HEK293 (cell line): ENCODE measurements around the gene CERS5.

Source experiments
- ZNF776 ChIP-seq: fragments of 450-650 bp; formaldehyde crosslinking; IDR thresholded peaks from 2 replicates; pipeline ENCODE4 v1.5.0; 2017; ENCODE audit warnings: missing biosample characterization, missing genetic modification characterization, borderline replicate concordance
- TF ChIP-seq, protein P1 (sequence below): fragments of 450-650 bp; formaldehyde crosslinking; IDR thresholded peaks from 2 replicates; pipeline ENCODE4 v1.5.1; 2016; ENCODE audit warnings: missing biosample characterization, missing genetic modification characterization
- TF ChIP-seq, protein P2 (sequence below): fragments of 450-650 bp; formaldehyde crosslinking; IDR thresholded peaks from 2 replicates; pipeline ENCODE4 v1.5.1; 2016; ENCODE audit warnings: missing biosample characterization, missing genetic modification characterization

DNA sequence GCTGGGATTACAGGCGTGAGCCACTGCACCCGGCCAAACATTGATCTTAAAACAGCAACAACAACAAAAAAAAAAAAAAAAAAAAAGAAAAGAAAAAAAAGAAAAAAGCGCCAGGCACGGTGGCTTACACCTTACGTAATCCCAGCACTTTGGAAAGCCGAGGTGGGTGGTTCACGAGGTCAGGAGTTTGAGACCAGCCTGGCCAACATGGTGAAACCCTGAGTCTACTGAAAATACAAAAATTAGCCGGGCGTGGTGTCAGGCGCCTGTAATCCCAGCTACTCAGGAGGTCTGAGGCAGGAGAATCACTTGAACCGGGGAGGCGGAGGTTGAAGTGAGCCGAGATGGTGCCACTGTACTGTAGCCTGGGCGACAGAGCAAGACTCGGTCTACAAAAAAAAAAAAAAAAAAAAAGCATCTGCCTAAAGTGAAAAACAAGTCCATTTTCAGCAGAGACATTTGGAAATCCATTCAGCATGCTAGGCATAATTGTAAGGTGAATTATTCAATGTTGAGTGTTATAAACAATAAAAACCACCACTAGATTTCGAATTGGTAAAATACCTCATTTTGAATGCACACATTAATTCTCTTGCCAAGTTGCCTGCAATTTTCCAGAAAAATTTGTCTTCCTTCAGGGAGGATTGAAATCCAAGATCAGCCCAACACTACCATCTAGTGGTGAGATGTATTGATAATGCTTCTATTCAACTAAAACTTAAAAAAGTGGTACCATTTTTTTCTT lies 8.0 kb upstream of the CERS5 start:
- TF ChIP-seq, protein P1, sequence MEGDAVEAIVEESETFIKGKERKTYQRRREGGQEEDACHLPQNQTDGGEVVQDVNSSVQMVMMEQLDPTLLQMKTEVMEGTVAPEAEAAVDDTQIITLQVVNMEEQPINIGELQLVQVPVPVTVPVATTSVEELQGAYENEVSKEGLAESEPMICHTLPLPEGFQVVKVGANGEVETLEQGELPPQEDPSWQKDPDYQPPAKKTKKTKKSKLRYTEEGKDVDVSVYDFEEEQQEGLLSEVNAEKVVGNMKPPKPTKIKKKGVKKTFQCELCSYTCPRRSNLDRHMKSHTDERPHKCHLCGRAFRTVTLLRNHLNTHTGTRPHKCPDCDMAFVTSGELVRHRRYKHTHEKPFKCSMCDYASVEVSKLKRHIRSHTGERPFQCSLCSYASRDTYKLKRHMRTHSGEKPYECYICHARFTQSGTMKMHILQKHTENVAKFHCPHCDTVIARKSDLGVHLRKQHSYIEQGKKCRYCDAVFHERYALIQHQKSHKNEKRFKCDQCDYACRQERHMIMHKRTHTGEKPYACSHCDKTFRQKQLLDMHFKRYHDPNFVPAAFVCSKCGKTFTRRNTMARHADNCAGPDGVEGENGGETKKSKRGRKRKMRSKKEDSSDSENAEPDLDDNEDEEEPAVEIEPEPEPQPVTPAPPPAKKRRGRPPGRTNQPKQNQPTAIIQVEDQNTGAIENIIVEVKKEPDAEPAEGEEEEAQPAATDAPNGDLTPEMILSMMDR (tag by site-specific recombination) = peak; percentile 31; the same call in 1 of the 2 replicates
- TF ChIP-seq, protein P2, sequence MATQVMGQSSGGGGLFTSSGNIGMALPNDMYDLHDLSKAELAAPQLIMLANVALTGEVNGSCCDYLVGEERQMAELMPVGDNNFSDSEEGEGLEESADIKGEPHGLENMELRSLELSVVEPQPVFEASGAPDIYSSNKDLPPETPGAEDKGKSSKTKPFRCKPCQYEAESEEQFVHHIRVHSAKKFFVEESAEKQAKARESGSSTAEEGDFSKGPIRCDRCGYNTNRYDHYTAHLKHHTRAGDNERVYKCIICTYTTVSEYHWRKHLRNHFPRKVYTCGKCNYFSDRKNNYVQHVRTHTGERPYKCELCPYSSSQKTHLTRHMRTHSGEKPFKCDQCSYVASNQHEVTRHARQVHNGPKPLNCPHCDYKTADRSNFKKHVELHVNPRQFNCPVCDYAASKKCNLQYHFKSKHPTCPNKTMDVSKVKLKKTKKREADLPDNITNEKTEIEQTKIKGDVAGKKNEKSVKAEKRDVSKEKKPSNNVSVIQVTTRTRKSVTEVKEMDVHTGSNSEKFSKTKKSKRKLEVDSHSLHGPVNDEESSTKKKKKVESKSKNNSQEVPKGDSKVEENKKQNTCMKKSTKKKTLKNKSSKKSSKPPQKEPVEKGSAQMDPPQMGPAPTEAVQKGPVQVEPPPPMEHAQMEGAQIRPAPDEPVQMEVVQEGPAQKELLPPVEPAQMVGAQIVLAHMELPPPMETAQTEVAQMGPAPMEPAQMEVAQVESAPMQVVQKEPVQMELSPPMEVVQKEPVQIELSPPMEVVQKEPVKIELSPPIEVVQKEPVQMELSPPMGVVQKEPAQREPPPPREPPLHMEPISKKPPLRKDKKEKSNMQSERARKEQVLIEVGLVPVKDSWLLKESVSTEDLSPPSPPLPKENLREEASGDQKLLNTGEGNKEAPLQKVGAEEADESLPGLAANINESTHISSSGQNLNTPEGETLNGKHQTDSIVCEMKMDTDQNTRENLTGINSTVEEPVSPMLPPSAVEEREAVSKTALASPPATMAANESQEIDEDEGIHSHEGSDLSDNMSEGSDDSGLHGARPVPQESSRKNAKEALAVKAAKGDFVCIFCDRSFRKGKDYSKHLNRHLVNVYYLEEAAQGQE = no peak
- TF ChIP-seq ZNF776 (tag by site-specific recombination) = no peak
